Testis (tissue), 3 donors: ENCODE results near the gene CYP3A4. TPM values are rescaled to one million over a fixed set of nuclear protein-coding genes. Genes with fewer than 3 reads are reported as not detected.
"Not testable (repeated sequence)": the region's sequence is repeated elsewhere in the genome, so short reads cannot be mapped to it uniquely, and the experiment has no call there.

Source experiments
- DNase-seq: peaks from one replicate; pipeline ENCODE4 v3.0.0-alpha.2; 2019
- H3K27ac ChIP-seq, 2 donors: fragments of 200-600 bp; sonication (generic); one replicate each; pipeline ENCODE4 v1.5.1; 2019
- H3K27me3 ChIP-seq: fragments of 200-600 bp; sonication (generic); one replicate; pipeline ENCODE4 v1.5.1; 2019
- H3K36me3 ChIP-seq: fragments of 200-600 bp; sonication (generic); one replicate; pipeline ENCODE4 v1.5.1; 2017; ENCODE audit warnings: low read depth; ENCODE audit errors: missing control alignments
- H3K4me1 ChIP-seq: fragments of 200-600 bp; sonication (generic); one replicate; pipeline ENCODE4 v1.5.1; 2019
- H3K4me3 ChIP-seq, 2 donors: fragments of 200-600 bp; sonication (generic); one replicate each; pipeline ENCODE4 v1.5.1; 2017 to 2019
- H3K9me3 ChIP-seq: fragments of 200-600 bp; sonication (generic); one replicate; pipeline ENCODE4 v1.5.1; 2017
- CTCF ChIP-seq, 3 experiments: fragments of 450-650 bp in 2 of 3; fragments of 200-600 bp in 1 of 3; sonication (generic) in 1 of 3; IDR thresholded peaks; one replicate each; pipeline ENCODE4 v1.5.1; 2016 to 2019; ENCODE audit warnings: antibody characterized with exemption in 3 of 3, mild to moderate bottlenecking in 2 of 3, moderate library complexity in 1 of 3
- POLR2A ChIP-seq: fragments of 450-650 bp; IDR thresholded peaks from one replicate; pipeline ENCODE4 v1.6.1; 2017; ENCODE audit warnings: antibody characterized with exemption, mild to moderate bottlenecking, moderate library complexity
- WGBS, 2 donors: methylation state at CpG; one replicate each; pipeline ENCODE4 v1.1.5; 2018; 5-methylcytosine and 5-hydroxymethylcytosine counted together
- intact Hi-C: fragments of 100-400 bp; cut with DNase I; formaldehyde crosslinking; loops from one replicate; pipeline ENCODE4 v1.15.1; 2023; ENCODE audit warnings: low total_unique reads
- polyA plus RNA-seq: library from polyadenylated mRNA; stranded (reverse); fragments of 350-450 nt; fragmentation: Illumina TruSeq; extraction: RNeasy Lipid Tissue Mini Kit (QIAGEN cat#74804); gene quantifications from one replicate; pipeline ENCODE4 v1.2.3, GENCODE V29; 2014; ENCODE audit warnings: low read depth, low replicate concordance; ENCODE audit not compliant: insufficient read depth
- total RNA-seq, 2 donors: library from RNA; depleted of rRNA; stranded (reverse); fragments of >200 nt; gene quantifications; one replicate each; pipeline ENCODE4 v1.2.3, GENCODE V29; 2016

The CYP3A4 gene
- total and polyA plus RNA-seq, 3 donors from 2014 or later, result 0.34 to 1.8 (median 1.3) TPM

DNA sequence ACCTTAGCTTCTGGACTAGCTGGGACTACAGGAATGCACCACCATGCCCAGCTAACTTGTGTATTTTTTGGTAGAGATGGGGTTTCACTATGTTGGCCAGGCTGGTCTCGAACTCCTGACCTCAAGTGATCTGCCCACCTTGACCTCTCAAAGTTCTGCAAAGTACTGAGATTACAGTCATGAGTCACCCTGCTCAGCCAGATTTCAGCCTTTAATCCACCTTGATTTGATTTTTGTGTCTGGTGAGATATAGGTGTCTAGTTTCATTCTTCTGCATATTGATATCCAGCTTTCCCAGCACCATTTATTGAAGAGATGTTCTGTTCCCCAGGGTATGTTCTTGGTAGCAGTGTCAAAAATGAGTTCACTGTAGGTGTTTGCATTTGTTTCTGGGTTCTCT, 28.9 kb downstream of the CYP3A4 start:
- Histone ChIP-seq H3K36me3 (no peaks in the 10 kb centered on the region), H3K27me3 (no peaks in the 10 kb centered on the region), H3K4me3 (no peak overlapping the region), H3K27ac (no peak overlapping the region), H3K4me1 (peaks cover 7% of the 10 kb centered on the region), H3K9me3 (no peaks in the 10 kb centered on the region)
- DNase-seq, result no peak
- intact Hi-C loops, result no loop called here
- TF ChIP-seq POLR2A (no peak), CTCF (IDR thresholded peaks at IDR 0.05) (no peak)
- 95 to 100% methylated on average over 1 of the region's 1 CpG for WGBS, 2 donors

GRCh38 chr7:99752356-99752755, 31.6 kb downstream of the CYP3A4 start:
- no peak for DNase-seq
- Histone ChIP-seq H3K27me3 (no peaks in the 10 kb centered on the region), H3K9me3 (no peaks in the 10 kb centered on the region), H3K36me3 (no peaks in the 10 kb centered on the region), H3K27ac (no peak overlapping the region), H3K4me3 (no peak overlapping the region), H3K4me1 (peaks cover 7% of the 10 kb centered on the region)
- TF ChIP-seq CTCF (IDR thresholded peaks at IDR 0.05) (no peak), POLR2A (no peak)
- intact Hi-C loops, result no loop called here
- WGBS, 2 donors, result 70 to 73% methylated on average over 3 of the region's 3 CpGs

GRCh38 chr7:99751322-99752052, 32.5 kb downstream of the CYP3A4 start:
- DNase-seq, H3K27me3 ChIP-seq, intact Hi-C loops, H3K4me3 ChIP-seq, H3K27ac ChIP-seq, H3K36me3 ChIP-seq, H3K9me3 ChIP-seq, H3K4me1 ChIP-seq: not testable (repeated sequence)
- 14 to 41% methylated on average over 5 of the region's 5 CpGs for WGBS, 2 donors

DNA sequence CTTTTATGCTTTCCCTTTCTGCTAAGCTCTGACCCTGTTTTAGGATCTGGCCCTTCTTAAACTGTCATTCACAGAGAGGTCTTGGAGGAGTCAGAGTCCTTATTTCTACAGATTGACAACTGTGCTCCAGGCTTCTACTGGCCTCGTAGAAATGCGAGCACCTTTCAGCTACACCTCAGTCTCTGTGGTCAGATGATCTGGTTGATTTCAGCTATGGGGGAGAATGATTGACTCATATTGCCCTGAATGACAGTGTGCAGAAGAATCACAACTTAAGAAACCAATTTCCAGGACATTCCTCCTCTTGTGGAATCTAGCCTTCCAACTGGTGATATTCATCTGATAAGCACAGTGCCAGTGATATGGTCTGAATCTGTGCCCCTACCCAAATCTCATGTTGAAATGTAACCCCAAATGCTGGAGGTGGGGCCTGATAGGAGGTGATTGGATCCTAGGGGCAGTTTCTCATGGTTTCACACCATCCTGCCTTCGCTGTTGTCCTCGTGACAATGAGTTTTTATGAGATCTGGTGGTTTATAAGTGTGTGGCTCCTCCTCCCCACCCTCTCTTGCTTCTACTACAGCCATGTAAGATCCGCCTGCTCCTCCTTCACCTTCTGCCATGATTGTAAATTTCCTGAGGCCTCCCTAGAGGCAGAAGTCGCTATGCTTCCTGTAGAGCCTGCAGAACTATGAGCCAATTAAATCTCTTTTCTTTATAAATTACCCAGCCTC, 35.0 kb downstream of the CYP3A4 start:
- no peak overlapping the region for H3K27ac ChIP-seq
- H3K4me1 ChIP-seq, result peaks cover 7% of the 10 kb centered on the region
- no peaks in the 10 kb centered on the region for H3K36me3 ChIP-seq
- no peak for TF ChIP-seq CTCF (IDR thresholded peaks at IDR 0.05)
- no peak for TF ChIP-seq POLR2A
- H3K4me3 ChIP-seq, result no peak overlapping the region
- H3K9me3 ChIP-seq, result no peaks in the 10 kb centered on the region
- no peak for DNase-seq
- intact Hi-C loops, result no loop called here
- WGBS, 2 donors, result 84 to 87% methylated on average over 6 of the region's 6 CpGs
- no peaks in the 10 kb centered on the region for H3K27me3 ChIP-seq

DNA sequence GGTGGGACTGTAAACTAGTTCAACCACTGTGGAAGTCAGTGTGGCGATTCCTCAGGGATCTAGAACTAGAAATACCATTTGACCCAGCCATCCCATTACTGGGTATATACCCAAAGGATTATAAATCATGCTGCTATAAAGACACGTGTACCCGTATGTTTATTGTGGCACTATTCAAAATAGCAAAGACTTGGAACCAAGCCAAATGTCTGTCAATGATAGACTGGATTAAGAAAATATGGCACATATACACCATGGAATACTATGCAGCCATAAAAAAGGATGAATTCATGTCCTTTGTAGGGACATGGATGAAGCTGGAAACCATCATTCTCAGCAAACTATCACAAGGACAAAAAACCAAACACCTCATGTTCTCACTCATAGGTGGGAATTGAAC, 37.1 kb downstream of the CYP3A4 start:
- 76 to 92% methylated on average over 2 to 3 of the region's 3 CpGs for WGBS, 2 donors
- H3K27ac ChIP-seq, H3K4me1 ChIP-seq, H3K27me3 ChIP-seq, DNase-seq, H3K9me3 ChIP-seq, H3K4me3 ChIP-seq, intact Hi-C loops, H3K36me3 ChIP-seq: not testable (repeated sequence)

DNA sequence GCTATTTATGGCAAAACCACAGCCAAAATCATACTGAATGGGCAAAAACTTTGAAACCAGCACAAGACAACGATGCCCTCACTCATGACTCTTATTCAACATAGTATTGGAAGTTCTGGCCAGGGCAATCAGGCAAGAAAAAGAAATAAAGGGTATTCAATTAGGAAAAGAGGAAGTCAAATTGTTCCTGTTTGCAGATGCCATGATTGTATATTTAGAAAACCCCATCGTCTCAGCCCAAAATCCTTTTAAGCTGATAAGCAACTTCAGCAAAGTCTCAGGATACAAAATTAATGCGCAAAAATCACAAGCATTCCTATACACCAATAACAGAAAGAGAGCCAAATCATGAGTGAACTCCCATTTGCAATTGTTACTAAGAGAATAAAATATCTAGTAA, 38.6 kb downstream of the CYP3A4 start:
- H3K4me1 ChIP-seq, DNase-seq, H3K9me3 ChIP-seq, H3K27me3 ChIP-seq, H3K4me3 ChIP-seq, intact Hi-C loops, H3K27ac ChIP-seq, H3K36me3 ChIP-seq: not testable (repeated sequence)
- 73 to 86% methylated on average over 3 of the region's 3 CpGs for WGBS, 2 donors
